Stomach (tissue), 9 donors: ENCODE results near the gene ZNF335. TPM values are rescaled to one million over a fixed set of nuclear protein-coding genes. Genes with fewer than 3 reads are reported as not detected.
A peak's percentile ranks its signal among the peaks of the same experiment; 100 is the strongest.
"Not testable (repeated sequence)": the region's sequence is repeated elsewhere in the genome, so short reads cannot be mapped to it uniquely, and the experiment has no call there.

Experiments used
- DNase-seq, 2 donors: peaks; one replicate each; pipeline versions ENCODE4 v3.0.0 to v3.0.0-alpha.2; 2013 to 2019
- H3K27ac ChIP-seq, 5 donors: fragments of 200-600 bp in 4 of 5; sonication (generic) in 4 of 5; one replicate each; pipeline ENCODE4 v1.5.1; 2013 to 2019; ENCODE audit warnings: mild to moderate bottlenecking in 1 of 5, moderate library complexity in 1 of 5
- H3K27me3 ChIP-seq, 3 donors: fragments of 200-600 bp; sonication (generic); one replicate each; pipeline ENCODE4 v1.5.1; 2017 to 2019; ENCODE audit warnings: mixed run types in 1 of 3
- H3K36me3 ChIP-seq, 4 donors: fragments of 200-600 bp; sonication (generic); 1 replicate in 3 of 4; 2 replicates in 1 of 4; pipeline ENCODE4 v1.5.1; 2016 to 2019
- H3K4me1 ChIP-seq, 4 donors: fragments of 200-600 bp; sonication (generic); one replicate each; pipeline ENCODE4 v1.5.1; 2016 to 2019
- H3K4me3 ChIP-seq, 4 donors: fragments of 200-600 bp; sonication (generic) in 3 of 4; one replicate each; pipeline ENCODE4 v1.5.1; 2016 to 2019; ENCODE audit warnings: mild to moderate bottlenecking in 1 of 4
- H3K9me3 ChIP-seq, 4 donors: fragments of 200-600 bp; sonication (generic); one replicate each; pipeline ENCODE4 v1.5.1; 2016 to 2019
- EP300 ChIP-seq: sonication (generic); formaldehyde crosslinking; IDR thresholded peaks from one replicate; pipeline ENCODE4 v1.6.1; 2017; ENCODE audit warnings: antibody characterized with exemption
- POLR2A ChIP-seq, 4 donors: fragments of 450-650 bp; IDR thresholded peaks; one replicate each; pipeline ENCODE4 v1.6.1; 2016; ENCODE audit warnings: antibody characterized with exemption in 4 of 4, control low read depth in 2 of 4, mild to moderate bottlenecking in 1 of 4, moderate library complexity in 1 of 4
- POLR2AphosphoS5 ChIP-seq, 3 donors: sonication (generic); formaldehyde crosslinking; IDR thresholded peaks; one replicate each; pipeline ENCODE4 v1.6.1; 2016; ENCODE audit warnings: antibody characterized with exemption in 3 of 3
- WGBS, 5 donors: extraction: QIAGEN DNeasy Blood & Tissue Kit in 3 of 5; methylation state at CpG; one replicate each; pipeline versions ENCODE4 v1.1.5 to v1.1.7; 2013 to 2018; 5-methylcytosine and 5-hydroxymethylcytosine counted together
- intact Hi-C: fragments of 100-400 bp; cut with DNase I; formaldehyde crosslinking; loops from one replicate; pipeline ENCODE4 v1.15.1; 2023; ENCODE audit warnings: low total_unique reads
- polyA plus RNA-seq, 3 donors: library from polyadenylated mRNA; stranded (reverse); fragments of 200-250 nt; gene quantifications; one replicate each; pipeline ENCODE4 v1.2.3, GENCODE V29; 2013
- total RNA-seq, 5 donors: library from RNA; depleted of rRNA; stranded (reverse); fragments of >200 nt; gene quantifications; one replicate each; pipeline versions ENCODE4 v1.1.0 to v1.2.3, GENCODE V29; 2014 to 2016
- TF ChIP-seq, protein P1 (sequence below), 7 experiments: fragments of 450-650 bp in 4 of 7; fragments of 200-600 bp in 3 of 7; sonication (generic) in 3 of 7; IDR thresholded peaks; one replicate each; pipeline ENCODE4 v1.5.1; 2016 to 2019; ENCODE audit warnings: antibody characterized with exemption in 7 of 7, control low read depth in 2 of 7, mild to moderate bottlenecking in 1 of 7
- donor health status: healthy with polysubstance abuse.
- donor health status: Bipolar disorder and iron deficiency.
- donor health status: healthy.

ZNF335 gene
- total and polyA plus RNA-seq, 8 donors = 7.2 to 72.3 (median 18.0) TPM

DNA sequence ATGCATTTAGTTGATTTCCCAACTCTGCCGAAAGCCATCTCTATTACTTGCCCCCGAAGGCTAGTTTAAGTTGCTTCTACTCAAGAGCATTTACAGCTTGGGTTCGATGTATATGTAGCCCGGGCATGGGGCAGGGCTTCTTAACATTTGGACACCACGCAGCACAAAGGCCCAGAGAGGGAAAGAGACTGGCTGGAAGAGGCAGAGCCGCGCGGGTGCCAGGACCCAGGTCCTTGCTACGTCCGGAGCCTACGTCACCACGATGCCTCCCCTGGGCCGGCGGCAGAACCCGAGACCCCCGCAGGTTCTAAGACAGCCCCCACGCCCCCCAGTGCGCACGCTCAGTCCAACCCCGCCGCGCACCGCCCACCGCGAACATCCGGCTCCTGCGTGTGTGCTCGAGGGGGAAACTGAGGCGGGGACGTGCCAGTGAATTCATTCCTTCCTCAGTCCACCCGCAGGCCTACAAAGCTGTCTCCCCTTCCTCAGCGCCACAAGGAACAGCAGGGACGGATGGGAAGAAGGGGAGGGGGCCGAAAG lies 37.9 kb downstream of the ZNF335 start:
- 0% methylated on average over 12 to 34 of the region's 34 CpGs for WGBS, 5 donors
- intact Hi-C loops = no loop called here

DNA sequence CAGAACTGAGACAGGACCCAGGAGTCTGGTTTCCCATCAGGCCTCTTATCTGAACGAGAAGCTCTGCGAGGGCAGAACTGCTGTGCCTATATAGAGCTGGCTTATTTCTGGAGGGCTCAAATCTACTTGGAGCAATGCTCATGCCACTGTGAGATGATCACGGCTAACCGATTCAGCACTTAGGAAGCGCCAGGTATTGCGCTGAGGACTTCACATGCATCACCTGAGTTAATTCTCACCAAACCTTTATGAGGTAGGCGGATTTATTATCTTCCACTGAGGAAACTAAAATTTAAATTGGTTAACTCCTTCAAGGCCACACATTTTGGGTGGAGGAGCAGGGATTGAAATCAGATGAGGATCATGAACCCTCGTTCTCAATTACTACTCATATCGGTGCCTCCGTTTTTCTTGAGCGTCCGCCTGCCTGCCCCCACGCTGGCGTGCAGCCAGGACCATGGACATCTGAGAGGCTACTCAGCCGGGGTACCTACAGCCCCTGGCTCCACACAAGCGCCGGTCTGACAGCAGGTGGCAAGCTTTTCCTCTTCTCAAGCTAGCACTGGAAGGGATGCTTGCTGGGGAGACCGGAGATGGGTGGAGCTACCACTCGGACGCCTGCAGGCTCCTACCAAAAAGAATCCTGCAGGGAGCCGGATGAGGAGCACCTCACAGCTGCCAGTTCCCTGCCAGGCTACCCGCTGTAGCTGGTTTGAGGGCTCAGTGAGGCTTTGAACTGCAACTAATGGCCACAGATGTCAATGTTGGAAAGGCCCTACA lies 38.5 kb downstream of the ZNF335 start:
- peaks cover 11 to 46% (median 31%) of the 10 kb centered on the region in 4 donors for H3K4me1 ChIP-seq
- 21 to 24% (median 23%) methylated on average over 22 of the region's 22 CpGs for WGBS, 5 donors
- H3K27me3 ChIP-seq = no peaks in the 10 kb centered on the region
- DNase-seq = peak; percentile 64 to 88
- H3K36me3 ChIP-seq = peaks cover 7 to 14% (median 14%) of the 10 kb centered on the region in 4 donors
- H3K4me3 ChIP-seq = peak overlapping the region; percentile 73 to 100 (median 99)
- TF ChIP-seq, protein P1, sequence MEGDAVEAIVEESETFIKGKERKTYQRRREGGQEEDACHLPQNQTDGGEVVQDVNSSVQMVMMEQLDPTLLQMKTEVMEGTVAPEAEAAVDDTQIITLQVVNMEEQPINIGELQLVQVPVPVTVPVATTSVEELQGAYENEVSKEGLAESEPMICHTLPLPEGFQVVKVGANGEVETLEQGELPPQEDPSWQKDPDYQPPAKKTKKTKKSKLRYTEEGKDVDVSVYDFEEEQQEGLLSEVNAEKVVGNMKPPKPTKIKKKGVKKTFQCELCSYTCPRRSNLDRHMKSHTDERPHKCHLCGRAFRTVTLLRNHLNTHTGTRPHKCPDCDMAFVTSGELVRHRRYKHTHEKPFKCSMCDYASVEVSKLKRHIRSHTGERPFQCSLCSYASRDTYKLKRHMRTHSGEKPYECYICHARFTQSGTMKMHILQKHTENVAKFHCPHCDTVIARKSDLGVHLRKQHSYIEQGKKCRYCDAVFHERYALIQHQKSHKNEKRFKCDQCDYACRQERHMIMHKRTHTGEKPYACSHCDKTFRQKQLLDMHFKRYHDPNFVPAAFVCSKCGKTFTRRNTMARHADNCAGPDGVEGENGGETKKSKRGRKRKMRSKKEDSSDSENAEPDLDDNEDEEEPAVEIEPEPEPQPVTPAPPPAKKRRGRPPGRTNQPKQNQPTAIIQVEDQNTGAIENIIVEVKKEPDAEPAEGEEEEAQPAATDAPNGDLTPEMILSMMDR (IDR thresholded peaks at IDR 0.05) = peak in 2 of 7 experiments; percentile 9 to 17
- no peak for TF ChIP-seq EP300
- peak in 1 of 3 donors; percentile 10 for TF ChIP-seq POLR2AphosphoS5 (IDR thresholded peaks at IDR 0.05)
- TF ChIP-seq POLR2A (IDR thresholded peaks at IDR 0.05) = no peak
- peak overlapping the region; percentile 100 for H3K27ac ChIP-seq
- intact Hi-C loops = no loop called here
- H3K9me3 ChIP-seq = no peaks in the 10 kb centered on the region

More for the DNA sequence above, 37.9 kb downstream of the ZNF335 start:
- TF ChIP-seq POLR2A (IDR thresholded peaks at IDR 0.05) (no peak), POLR2AphosphoS5 (IDR thresholded peaks at IDR 0.05) (no peak), EP300 (no peak)
- TF ChIP-seq, protein P1 (IDR thresholded peaks at IDR 0.05) = no peak
- Histone ChIP-seq H3K4me1 (peaks cover 11 to 48% (median 31%) of the 10 kb centered on the region in 4 donors), H3K4me3 (peak overlapping the region; percentile 73 to 100 (median 99)), H3K36me3 (peaks cover 14 to 21% (median 21%) of the 10 kb centered on the region in 4 donors), H3K9me3 (no peaks in the 10 kb centered on the region), H3K27ac (peak overlapping the region; percentile 100), H3K27me3 (no peaks in the 10 kb centered on the region)
- DNase-seq = peak; percentile 50 to 91

DNA sequence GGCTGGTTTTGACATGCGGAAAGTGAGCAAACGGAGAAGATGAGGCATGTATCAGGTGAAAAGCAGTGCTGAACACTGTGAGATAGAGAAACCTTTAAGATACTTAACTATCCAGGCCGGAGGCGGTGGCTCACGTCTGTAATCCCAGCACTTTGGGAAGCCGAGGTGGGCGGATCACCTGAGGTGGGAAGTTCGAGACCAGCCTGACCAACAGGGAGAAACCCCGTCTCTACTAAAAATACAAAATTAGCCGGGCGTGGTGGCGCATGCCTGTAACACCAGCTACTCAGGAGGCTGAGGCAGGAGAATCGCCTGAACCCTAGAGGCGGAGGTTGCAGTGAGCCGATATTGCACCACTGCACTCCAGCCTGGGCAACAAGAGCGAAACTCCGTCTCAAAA lies 40.3 kb downstream of the ZNF335 start:
- H3K27me3 ChIP-seq, H3K27ac ChIP-seq, H3K9me3 ChIP-seq, intact Hi-C loops, H3K36me3 ChIP-seq, H3K4me3 ChIP-seq, DNase-seq: not testable (repeated sequence)
- peaks cover 5 to 34% (median 26%) of the 10 kb centered on the region in 4 donors for H3K4me1 ChIP-seq
- 93 to 96% (median 95%) methylated on average over 15 to 17 of the region's 17 CpGs for WGBS, 5 donors

DNA sequence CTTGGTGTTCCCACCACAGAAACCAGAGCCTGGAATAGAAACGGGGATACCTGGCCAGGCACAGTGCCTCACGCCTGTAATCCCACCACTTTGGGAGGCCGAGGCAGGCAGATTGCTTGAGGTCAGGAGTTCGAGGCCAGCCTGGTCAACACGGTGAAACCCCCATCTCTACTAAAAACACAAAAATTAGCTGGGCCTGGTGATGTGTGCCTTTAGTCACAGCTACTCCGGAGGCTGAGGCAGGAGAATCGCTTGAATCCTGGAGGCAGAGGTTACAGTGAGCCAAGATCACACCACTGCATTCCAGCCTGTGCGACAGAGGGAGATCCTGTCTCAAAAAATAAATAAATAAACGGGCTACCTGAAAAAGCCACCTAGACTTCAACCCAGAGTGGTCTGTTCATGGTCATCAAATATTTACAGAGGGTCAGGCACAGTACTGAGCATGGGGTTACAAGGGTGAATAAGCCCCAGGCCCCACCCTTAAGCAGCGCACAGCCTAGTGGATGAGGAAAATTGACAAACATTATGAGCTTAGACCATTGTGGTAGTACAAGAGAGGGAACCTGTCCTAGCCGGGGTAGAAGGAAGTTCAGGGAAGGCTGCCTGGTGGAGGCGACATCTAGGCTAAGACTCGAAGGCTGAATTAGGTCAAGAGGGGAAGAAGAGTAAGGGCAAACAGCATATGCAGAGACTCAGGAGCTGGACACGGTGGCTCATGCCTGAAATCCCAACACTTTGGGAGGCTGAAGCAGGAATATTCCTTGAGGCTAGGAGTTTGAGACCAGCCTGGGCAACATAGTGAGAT lies 44.7 kb downstream of the ZNF335 start:
- no peak overlapping the region for H3K4me3 ChIP-seq

More for the DNA sequence above, 44.7 kb downstream of the ZNF335 start:
- no peaks in the 10 kb centered on the region for H3K9me3 ChIP-seq
- TF ChIP-seq, protein P1 (IDR thresholded peaks at IDR 0.05) = no peak
- TF ChIP-seq POLR2AphosphoS5 (IDR thresholded peaks at IDR 0.05) (no peak), POLR2A (IDR thresholded peaks at IDR 0.05) (no peak)
- 53 to 63% (median 61%) methylated on average over 14 of the region's 14 CpGs for WGBS, 5 donors
- peak overlapping the region in 1 of 5 donors; percentile 26 for H3K27ac ChIP-seq
- peaks cover 13 to 36% (median 23%) of the 10 kb centered on the region in 4 donors for H3K4me1 ChIP-seq
- intact Hi-C loops = no loop called here
- H3K27me3 ChIP-seq = no peaks in the 10 kb centered on the region
- no peaks in the 10 kb centered on the region for H3K36me3 ChIP-seq
- DNase-seq = no peak
